SK-N-SH treated with all-trans-retinoic acid at 6 μM for 48 hours (cell line): Measurements from ENCODE around the gene TM9SF2.

ENCODE experiments used
- ATAC-seq: fragments of 200-7000 bp; cut with Tn5 transposase; 3 replicates; pipeline ENCODE4 v1.9.1; 2020; ENCODE audit warnings: mild to moderate bottlenecking, moderate library complexity
- ARNTL ChIP-seq: fragments of 450-650 bp; formaldehyde crosslinking; IDR thresholded peaks from 2 replicates; pipeline ENCODE4 v1.5.0; 2020; ENCODE audit warnings: low read depth, mild to moderate bottlenecking, moderate library complexity, borderline replicate concordance
- BACH2 ChIP-seq: fragments of 250-450 bp; sonication (Bioruptor Pico); IDR thresholded peaks from 2 replicates; pipeline ENCODE4 v1.9.0; 2021; ENCODE audit warnings: mild to moderate bottlenecking, borderline replicate concordance
- CSDC2 ChIP-seq: fragments of 250-450 bp; sonication (Bioruptor Pico); IDR thresholded peaks from 2 replicates; pipeline ENCODE4 v1.5.0; 2020; ENCODE audit warnings: mild to moderate bottlenecking, moderate library complexity
- ESRRG ChIP-seq: fragments of 250-450 bp; sonication (Bioruptor Pico); IDR thresholded peaks from 2 replicates; pipeline ENCODE4 v1.6.1; 2021; ENCODE audit warnings: mild to moderate bottlenecking
- GLIS3 ChIP-seq: fragments of 250-450 bp; sonication (Bioruptor Pico); IDR thresholded peaks from 2 replicates; pipeline ENCODE4 v1.5.0; 2020; ENCODE audit warnings: mild to moderate bottlenecking, moderate library complexity
- ISL1 ChIP-seq: fragments of 250-450 bp; sonication (Bioruptor Pico); IDR thresholded peaks from 2 replicates; pipeline ENCODE4 v2.1.2; 2022; ENCODE audit warnings: mild to moderate bottlenecking, moderate library complexity
- OSR1 ChIP-seq: fragments of 250-450 bp; sonication (Bioruptor Pico); IDR thresholded peaks from 2 replicates; pipeline ENCODE4 v1.8.0; 2022; ENCODE audit warnings: moderate library complexity, mild to moderate bottlenecking, inconsistent platforms
- PPARA ChIP-seq: fragments of 250-450 bp; sonication (Bioruptor Pico); IDR thresholded peaks from 2 replicates; pipeline ENCODE4 v1.5.0; 2020; ENCODE audit warnings: mild to moderate bottlenecking, borderline replicate concordance
- RARB ChIP-seq: fragments of 250-450 bp; sonication (Bioruptor Pico); IDR thresholded peaks from 2 replicates; pipeline ENCODE4 v1.8.0; 2021; ENCODE audit warnings: mild to moderate bottlenecking, moderate library complexity
- SNAI2 ChIP-seq: fragments of 250-450 bp; sonication (Bioruptor Pico); IDR thresholded peaks from 2 replicates; pipeline ENCODE4 v1.5.0; 2020; ENCODE audit warnings: mild to moderate bottlenecking, moderate library complexity
- TCF4 ChIP-seq: fragments of 250-450 bp; sonication (Bioruptor Pico); IDR thresholded peaks from 2 replicates; pipeline ENCODE4 v1.8.0; 2021; ENCODE audit warnings: mild to moderate bottlenecking, moderate library complexity, borderline replicate concordance
- TOX ChIP-seq: fragments of 250-450 bp; sonication (Bioruptor Pico); IDR thresholded peaks from 2 replicates; pipeline ENCODE4 v1.8.0; 2021; ENCODE audit warnings: mild to moderate bottlenecking, moderate library complexity, borderline replicate concordance
- ZC3H10 ChIP-seq: fragments of 250-450 bp; sonication (Bioruptor Pico); IDR thresholded peaks from 2 replicates; pipeline ENCODE4 v1.5.1; 2021; ENCODE audit warnings: mild to moderate bottlenecking, moderate library complexity
- ZFP3 ChIP-seq: fragments of 250-450 bp; sonication (Bioruptor Pico); IDR thresholded peaks from 2 replicates; pipeline ENCODE4 v1.5.0; 2020; ENCODE audit warnings: mild to moderate bottlenecking, moderate library complexity
- ZFP30 ChIP-seq: fragments of 450-650 bp; formaldehyde crosslinking; IDR thresholded peaks from 2 replicates; pipeline ENCODE4 v1.5.0; 2022; ENCODE audit warnings: mild to moderate bottlenecking, moderate library complexity
- ZNF565 ChIP-seq: fragments of 450-650 bp; formaldehyde crosslinking; conservative IDR thresholded peaks from 2 replicates; pipeline ENCODE4 v1.5.0; 2020; ENCODE audit warnings: low read depth, mild to moderate bottlenecking, moderate library complexity
- ZNF70 ChIP-seq: fragments of 450-650 bp; formaldehyde crosslinking; IDR thresholded peaks from 2 replicates; pipeline ENCODE4 v1.5.0; 2020; ENCODE audit warnings: mild to moderate bottlenecking, moderate library complexity
- ZNF8 ChIP-seq: fragments of 450-650 bp; formaldehyde crosslinking; IDR thresholded peaks from 2 replicates; pipeline ENCODE4 v1.5.0; 2020; ENCODE audit warnings: mild to moderate bottlenecking, moderate library complexity
- TF ChIP-seq, protein P1 (sequence below): fragments of 250-450 bp; sonication (Bioruptor Pico); IDR thresholded peaks from 2 replicates; pipeline ENCODE4 v1.5.1; 2021; ENCODE audit warnings: mild to moderate bottlenecking, moderate library complexity
- TF ChIP-seq, protein P2 (sequence below): fragments of 250-450 bp; sonication (Bioruptor Pico); IDR thresholded peaks from 2 replicates; pipeline ENCODE4 v1.5.0; 2020; ENCODE audit warnings: mild to moderate bottlenecking, moderate library complexity
- TF ChIP-seq, protein P3 (sequence below): fragments of 250-450 bp; sonication (Bioruptor Pico); IDR thresholded peaks from 2 replicates; pipeline ENCODE4 v1.5.1; 2020; ENCODE audit warnings: low read depth, mild to moderate bottlenecking, moderate library complexity
- TF ChIP-seq, protein P4 (sequence below): fragments of 250-450 bp; sonication (Bioruptor Pico); IDR thresholded peaks from 2 replicates; pipeline ENCODE4 v1.8.0; 2021; ENCODE audit warnings: low read depth, mild to moderate bottlenecking, moderate library complexity, borderline replicate concordance
- TF ChIP-seq, protein P5 (sequence below): fragments of 250-450 bp; sonication (Bioruptor Pico); IDR thresholded peaks from 2 replicates; pipeline ENCODE4 v1.8.0; 2020; ENCODE audit warnings: mild to moderate bottlenecking, moderate library complexity, borderline replicate concordance

Gene TM9SF2

DNA sequence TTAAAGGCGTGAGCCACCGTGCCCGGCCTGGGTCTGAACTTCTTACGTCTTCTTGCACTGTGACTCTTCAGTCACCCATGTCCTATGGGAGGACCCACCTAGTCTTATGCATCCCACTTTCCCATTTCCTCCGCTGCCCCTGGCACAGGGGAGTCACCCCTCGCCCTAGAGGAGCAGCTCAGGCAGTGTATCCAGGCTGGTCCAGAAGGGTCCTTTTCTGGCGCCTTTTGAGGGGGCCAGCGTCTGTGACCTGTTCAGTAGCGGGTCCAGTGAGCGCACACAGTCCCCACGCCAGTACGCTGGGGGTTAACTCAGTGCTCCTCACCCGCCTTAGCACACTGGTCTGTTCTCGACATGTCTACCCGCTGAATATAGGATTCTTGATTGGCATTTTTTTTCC, 107.1 kb downstream of the TM9SF2 start:
- no peak for ATAC-seq
- no peak for TF ChIP-seq BACH2 (CRISPR knock-in tag)
- no peak for TF ChIP-seq CSDC2 (CRISPR knock-in tag)
- no peak for TF ChIP-seq ARNTL
- TF ChIP-seq OSR1 (CRISPR knock-in tag) = no peak
- TF ChIP-seq, protein P1, sequence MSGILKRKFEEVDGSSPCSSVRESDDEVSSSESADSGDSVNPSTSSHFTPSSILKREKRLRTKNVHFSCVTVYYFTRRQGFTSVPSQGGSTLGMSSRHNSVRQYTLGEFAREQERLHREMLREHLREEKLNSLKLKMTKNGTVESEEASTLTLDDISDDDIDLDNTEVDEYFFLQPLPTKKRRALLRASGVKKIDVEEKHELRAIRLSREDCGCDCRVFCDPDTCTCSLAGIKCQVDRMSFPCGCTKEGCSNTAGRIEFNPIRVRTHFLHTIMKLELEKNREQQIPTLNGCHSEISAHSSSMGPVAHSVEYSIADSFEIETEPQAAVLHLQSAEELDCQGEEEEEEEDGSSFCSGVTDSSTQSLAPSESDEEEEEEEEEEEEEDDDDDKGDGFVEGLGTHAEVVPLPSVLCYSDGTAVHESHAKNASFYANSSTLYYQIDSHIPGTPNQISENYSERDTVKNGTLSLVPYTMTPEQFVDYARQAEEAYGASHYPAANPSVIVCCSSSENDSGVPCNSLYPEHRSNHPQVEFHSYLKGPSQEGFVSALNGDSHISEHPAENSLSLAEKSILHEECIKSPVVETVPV = no peak
- no peak for TF ChIP-seq ZNF70 (CRISPR knock-in tag)
- TF ChIP-seq ZFP3 = no peak
- TF ChIP-seq, protein P2, sequence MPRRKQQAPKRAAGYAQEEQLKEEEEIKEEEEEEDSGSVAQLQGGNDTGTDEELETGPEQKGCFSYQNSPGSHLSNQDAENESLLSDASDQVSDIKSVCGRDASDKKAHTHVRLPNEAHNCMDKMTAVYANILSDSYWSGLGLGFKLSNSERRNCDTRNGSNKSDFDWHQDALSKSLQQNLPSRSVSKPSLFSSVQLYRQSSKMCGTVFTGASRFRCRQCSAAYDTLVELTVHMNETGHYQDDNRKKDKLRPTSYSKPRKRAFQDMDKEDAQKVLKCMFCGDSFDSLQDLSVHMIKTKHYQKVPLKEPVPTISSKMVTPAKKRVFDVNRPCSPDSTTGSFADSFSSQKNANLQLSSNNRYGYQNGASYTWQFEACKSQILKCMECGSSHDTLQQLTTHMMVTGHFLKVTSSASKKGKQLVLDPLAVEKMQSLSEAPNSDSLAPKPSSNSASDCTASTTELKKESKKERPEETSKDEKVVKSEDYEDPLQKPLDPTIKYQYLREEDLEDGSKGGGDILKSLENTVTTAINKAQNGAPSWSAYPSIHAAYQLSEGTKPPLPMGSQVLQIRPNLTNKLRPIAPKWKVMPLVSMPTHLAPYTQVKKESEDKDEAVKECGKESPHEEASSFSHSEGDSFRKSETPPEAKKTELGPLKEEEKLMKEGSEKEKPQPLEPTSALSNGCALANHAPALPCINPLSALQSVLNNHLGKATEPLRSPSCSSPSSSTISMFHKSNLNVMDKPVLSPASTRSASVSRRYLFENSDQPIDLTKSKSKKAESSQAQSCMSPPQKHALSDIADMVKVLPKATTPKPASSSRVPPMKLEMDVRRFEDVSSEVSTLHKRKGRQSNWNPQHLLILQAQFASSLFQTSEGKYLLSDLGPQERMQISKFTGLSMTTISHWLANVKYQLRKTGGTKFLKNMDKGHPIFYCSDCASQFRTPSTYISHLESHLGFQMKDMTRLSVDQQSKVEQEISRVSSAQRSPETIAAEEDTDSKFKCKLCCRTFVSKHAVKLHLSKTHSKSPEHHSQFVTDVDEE (CRISPR knock-in tag) = no peak
- TF ChIP-seq TCF4 (CRISPR knock-in tag) = no peak
- no peak for TF ChIP-seq ZNF565 (CRISPR knock-in tag)
- TF ChIP-seq, protein P3, sequence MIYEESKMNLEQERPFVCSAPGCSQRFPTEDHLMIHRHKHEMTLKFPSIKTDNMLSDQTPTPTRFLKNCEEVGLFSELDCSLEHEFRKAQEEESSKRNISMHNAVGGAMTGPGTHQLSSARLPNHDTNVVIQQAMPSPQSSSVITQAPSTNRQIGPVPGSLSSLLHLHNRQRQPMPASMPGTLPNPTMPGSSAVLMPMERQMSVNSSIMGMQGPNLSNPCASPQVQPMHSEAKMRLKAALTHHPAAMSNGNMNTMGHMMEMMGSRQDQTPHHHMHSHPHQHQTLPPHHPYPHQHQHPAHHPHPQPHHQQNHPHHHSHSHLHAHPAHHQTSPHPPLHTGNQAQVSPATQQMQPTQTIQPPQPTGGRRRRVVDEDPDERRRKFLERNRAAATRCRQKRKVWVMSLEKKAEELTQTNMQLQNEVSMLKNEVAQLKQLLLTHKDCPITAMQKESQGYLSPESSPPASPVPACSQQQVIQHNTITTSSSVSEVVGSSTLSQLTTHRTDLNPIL (CRISPR knock-in tag) = no peak
- no peak for TF ChIP-seq PPARA (CRISPR knock-in tag)
- no peak for TF ChIP-seq ISL1 (CRISPR knock-in tag)
- TF ChIP-seq RARB = no peak
- TF ChIP-seq ZFP30 (CRISPR knock-in tag) = no peak
- no peak for TF ChIP-seq ZC3H10
- TF ChIP-seq TOX (CRISPR knock-in tag) = no peak
- no peak for TF ChIP-seq ZNF8
- TF ChIP-seq SNAI2 (CRISPR knock-in tag) = no peak
- TF ChIP-seq, protein P4, sequence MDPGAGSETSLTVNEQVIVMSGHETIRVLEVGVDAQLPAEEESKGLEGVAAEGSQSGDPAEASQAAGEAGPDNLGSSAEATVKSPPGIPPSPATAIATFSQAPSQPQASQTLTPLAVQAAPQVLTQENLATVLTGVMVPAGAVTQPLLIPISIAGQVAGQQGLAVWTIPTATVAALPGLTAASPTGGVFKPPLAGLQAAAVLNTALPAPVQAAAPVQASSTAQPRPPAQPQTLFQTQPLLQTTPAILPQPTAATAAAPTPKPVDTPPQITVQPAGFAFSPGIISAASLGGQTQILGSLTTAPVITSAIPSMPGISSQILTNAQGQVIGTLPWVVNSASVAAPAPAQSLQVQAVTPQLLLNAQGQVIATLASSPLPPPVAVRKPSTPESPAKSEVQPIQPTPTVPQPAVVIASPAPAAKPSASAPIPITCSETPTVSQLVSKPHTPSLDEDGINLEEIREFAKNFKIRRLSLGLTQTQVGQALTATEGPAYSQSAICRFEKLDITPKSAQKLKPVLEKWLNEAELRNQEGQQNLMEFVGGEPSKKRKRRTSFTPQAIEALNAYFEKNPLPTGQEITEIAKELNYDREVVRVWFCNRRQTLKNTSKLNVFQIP (CRISPR knock-in tag) = no peak

DNA sequence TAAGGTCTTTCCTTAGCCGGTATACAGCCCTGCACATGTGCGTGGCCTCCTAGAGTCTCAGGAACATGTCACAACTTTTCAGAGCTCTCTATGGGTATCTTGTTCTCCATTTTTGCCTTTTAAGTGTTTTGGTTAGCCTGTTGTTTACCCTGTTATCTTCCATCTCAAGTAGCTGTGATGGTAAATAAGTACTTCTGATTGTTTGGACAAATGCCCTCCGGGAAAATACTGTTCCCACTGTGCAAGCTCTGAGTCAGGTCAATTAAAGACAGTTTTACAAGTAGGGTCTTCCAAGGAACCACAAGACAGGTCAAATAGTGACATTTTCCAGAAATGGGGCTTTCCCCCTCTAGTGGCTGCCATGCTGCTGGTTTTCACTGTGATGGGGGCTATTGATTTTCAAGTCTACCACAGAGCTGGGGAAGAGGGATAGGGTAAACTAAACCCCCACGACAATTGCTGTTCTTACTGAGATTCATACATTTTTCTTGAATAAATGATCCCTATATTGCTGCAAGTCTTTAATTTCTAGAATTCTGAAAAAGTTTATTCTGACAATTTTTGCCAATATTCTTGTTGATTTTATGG, 109.5 kb downstream of the TM9SF2 start:
- ATAC-seq = no peak
- TF ChIP-seq SNAI2 (CRISPR knock-in tag) (no peak), GLIS3 (CRISPR knock-in tag) (no peak), ZNF8 (no peak), BACH2 (CRISPR knock-in tag) (no peak), TCF4 (CRISPR knock-in tag) (no peak), PPARA (CRISPR knock-in tag) (no peak), RARB (no peak), CSDC2 (CRISPR knock-in tag) (no peak), ESRRG (no peak), ZNF70 (CRISPR knock-in tag) (no peak)
- TF ChIP-seq, protein P5, sequence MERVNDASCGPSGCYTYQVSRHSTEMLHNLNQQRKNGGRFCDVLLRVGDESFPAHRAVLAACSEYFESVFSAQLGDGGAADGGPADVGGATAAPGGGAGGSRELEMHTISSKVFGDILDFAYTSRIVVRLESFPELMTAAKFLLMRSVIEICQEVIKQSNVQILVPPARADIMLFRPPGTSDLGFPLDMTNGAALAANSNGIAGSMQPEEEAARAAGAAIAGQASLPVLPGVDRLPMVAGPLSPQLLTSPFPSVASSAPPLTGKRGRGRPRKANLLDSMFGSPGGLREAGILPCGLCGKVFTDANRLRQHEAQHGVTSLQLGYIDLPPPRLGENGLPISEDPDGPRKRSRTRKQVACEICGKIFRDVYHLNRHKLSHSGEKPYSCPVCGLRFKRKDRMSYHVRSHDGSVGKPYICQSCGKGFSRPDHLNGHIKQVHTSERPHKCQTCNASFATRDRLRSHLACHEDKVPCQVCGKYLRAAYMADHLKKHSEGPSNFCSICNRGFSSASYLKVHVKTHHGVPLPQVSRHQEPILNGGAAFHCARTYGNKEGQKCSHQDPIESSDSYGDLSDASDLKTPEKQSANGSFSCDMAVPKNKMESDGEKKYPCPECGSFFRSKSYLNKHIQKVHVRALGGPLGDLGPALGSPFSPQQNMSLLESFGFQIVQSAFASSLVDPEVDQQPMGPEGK (CRISPR knock-in tag) = no peak
- TF ChIP-seq, protein P3 (CRISPR knock-in tag) = no peak
- TF ChIP-seq, protein P4 (CRISPR knock-in tag) = no peak
- TF ChIP-seq, protein P2 (CRISPR knock-in tag) = no peak
